Activated naive CD4-positive, alpha-beta T cell treated with anti-CD3 and anti-CD28 coated beads, Interleukin-2, amount 50 U/mL, for 16 hours (primary cell): ENCODE results near the gene DMXL1.

Source experiments
- DNase-seq: peaks from one replicate; pipeline ENCODE4 v3.0.0-alpha.2; 2020

The DMXL1 gene

DNA sequence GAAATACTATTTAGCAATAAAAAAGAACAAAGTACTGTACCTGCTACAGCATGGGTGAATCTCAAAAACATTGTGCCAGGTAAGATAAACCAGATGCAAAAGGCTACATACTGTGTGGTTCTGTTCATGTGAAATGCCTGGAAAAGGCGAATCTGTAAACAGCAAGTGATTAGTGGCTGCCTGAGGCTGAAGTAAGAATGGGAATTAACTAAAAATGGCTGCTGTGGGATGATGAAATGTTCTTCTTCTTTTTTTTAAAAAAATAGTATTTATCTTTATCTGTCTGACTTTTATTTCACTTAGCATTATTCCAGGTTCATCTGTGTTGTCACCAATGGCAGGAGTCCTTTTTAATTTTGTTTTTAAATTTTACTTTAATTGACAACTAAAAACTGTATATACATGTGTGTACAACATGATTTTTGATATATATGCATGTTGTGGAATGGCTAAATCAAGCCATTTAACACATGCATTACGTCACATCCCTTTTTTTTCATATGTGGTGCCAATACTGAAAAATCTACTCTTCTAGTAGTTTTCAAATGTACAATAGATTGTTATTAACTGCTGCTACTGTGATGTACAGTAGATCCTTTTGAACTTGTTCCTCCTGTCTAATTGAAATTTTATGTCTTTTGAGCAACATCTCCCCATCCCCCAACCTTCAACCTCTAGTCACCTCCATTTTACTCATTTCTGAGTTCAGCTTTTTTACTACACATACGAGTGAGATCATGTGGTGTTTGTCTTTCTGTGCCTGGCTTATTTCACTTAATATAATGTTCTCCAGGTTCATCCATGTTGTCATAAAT lies 222.0 kb downstream of the DMXL1 start:
- DNase-seq: no peak

DNA sequence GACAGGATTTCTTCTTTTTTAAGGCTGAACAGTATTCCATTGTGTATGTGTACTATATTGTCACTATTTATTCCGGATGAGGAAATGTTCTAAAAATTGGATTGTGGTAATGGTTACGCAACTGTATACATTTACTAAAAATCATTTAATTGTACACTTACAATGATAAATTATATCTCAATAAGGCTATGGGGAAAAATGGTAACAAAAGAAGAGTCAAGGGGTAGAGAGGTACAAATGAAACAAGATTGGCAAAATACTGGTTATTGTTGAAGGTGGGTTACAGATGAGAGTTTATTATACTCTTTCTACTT lies 222.6 kb downstream of the DMXL1 start:
- DNase-seq: no peak
